Measurements from ENCODE around the gene SRGAP2C.
"Not testable (repeated sequence)": the region's sequence is repeated elsewhere in the genome, so short reads cannot be mapped to it uniquely, and the experiment has no call there.

The SRGAP2C gene

GRCh38 chr1:121230636-121231035, 45.9 kb downstream of the SRGAP2C start:
- not testable (repeated sequence) for FAIRE-seq

- not testable (repeated sequence) for FAIRE-seq
These were observed 47.8 kb downstream of the SRGAP2C start for GRCh38 chr1:121232445-121233125.

GRCh38 chr1:121234090-121234759, 49.5 kb downstream of the SRGAP2C start:
- FAIRE-seq: not testable (repeated sequence)

GRCh38 chr1:121238384-121238783, 53.6 kb downstream of the SRGAP2C start:
- FAIRE-seq: not testable (repeated sequence)

- not testable (repeated sequence) for FAIRE-seq
These were observed 59.1 kb downstream of the SRGAP2C start for GRCh38 chr1:121243913-121244312.

- FAIRE-seq: not testable (repeated sequence)
These were observed 61.6 kb downstream of the SRGAP2C start for GRCh38 chr1:121246399-121246798.

- FAIRE-seq: not testable (repeated sequence)
These were observed 67.9 kb downstream of the SRGAP2C start for GRCh38 chr1:121252656-121253055.

GRCh38 chr1:121254618-121255017, 69.8 kb downstream of the SRGAP2C start:
- not testable (repeated sequence) for FAIRE-seq

GRCh38 chr1:121257632-121258031, 72.9 kb downstream of the SRGAP2C start:
- FAIRE-seq: not testable (repeated sequence)

GRCh38 chr1:121258134-121258533, 73.4 kb downstream of the SRGAP2C start:
- not testable (repeated sequence) for FAIRE-seq

- not testable (repeated sequence) for FAIRE-seq
These were observed 75.4 kb downstream of the SRGAP2C start for GRCh38 chr1:121260205-121260604.

GRCh38 chr1:121262163-121262562, 77.4 kb downstream of the SRGAP2C start:
- FAIRE-seq: not testable (repeated sequence)

- FAIRE-seq: not testable (repeated sequence)
These were observed 79.0 kb downstream of the SRGAP2C start for GRCh38 chr1:121263789-121264244.

- FAIRE-seq: not testable (repeated sequence)
These were observed 82.3 kb downstream of the SRGAP2C start for GRCh38 chr1:121267072-121267471.

- not testable (repeated sequence) for FAIRE-seq
These were observed 84.5 kb downstream of the SRGAP2C start for GRCh38 chr1:121269309-121269708.

GRCh38 chr1:121269973-121270372, 85.2 kb downstream of the SRGAP2C start:
- FAIRE-seq: not testable (repeated sequence)

GRCh38 chr1:121271143-121271715, 86.5 kb downstream of the SRGAP2C start:
- not testable (repeated sequence) for FAIRE-seq

- FAIRE-seq: not testable (repeated sequence)
These were observed 90.7 kb downstream of the SRGAP2C start for GRCh38 chr1:121275435-121275834.

- not testable (repeated sequence) for FAIRE-seq
These were observed 93.4 kb downstream of the SRGAP2C start for GRCh38 chr1:121278202-121278601.

- not testable (repeated sequence) for FAIRE-seq
These were observed 94.2 kb downstream of the SRGAP2C start for GRCh38 chr1:121278777-121279547.

- FAIRE-seq: not testable (repeated sequence)
These were observed 94.7 kb downstream of the SRGAP2C start for GRCh38 chr1:121279548-121279898.

GRCh38 chr1:121280699-121281317, 96.0 kb downstream of the SRGAP2C start:
- not testable (repeated sequence) for FAIRE-seq

Measured in G401.6 (cell line).